Measurements from ENCODE around the gene LINC00237. TPM values are rescaled to one million over a fixed set of nuclear protein-coding genes. Genes with fewer than 3 reads are reported as not detected.

The LINC00237 gene
- total and polyA plus RNA-seq, 9 of the 15 experiments (the other 6 are each of a cell fraction or from before 2014, with no cell fraction given), result not detected

DNA sequence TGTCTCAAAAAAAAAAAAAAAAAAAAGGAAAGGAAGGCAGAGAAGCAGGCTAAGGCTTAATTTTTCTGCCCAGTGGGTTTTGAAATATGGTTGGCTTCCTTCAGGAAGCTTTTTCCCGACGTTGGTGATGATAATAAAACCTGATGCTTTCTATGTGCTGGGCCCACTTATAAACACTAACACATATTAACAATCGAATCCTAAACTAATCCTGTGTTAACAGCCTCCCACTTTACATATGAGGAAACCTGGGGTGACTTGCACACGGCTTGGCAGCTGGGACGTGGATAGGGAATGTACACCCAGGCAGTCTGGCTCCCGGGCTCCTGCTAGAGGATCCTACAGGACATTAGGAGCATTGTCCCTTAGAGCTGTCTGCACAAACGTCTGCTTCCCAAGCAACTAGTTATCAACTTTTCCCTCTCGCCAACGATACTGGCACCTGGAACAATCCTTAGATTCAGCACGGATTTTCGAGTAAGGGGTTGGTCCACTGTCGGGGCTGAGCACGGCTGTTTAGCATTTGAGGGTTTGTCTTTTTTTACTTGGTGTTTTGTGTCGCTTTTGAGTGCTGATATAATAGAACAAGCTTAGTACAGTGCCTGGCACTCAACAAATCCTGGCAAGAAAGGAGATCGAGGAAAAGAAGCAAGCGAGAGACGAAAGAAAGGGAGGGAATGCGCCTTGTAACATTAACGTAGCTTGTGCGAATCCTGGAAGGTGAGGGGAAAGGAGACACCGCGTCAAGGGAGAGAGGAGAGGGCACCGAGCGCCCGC, 19.1 kb upstream of the LINC00237 start:
- FAIRE-seq, result peak; percentile 75
- in situ Hi-C loops (cut with MboI), result no loop called here
- peak in 1 of 4 experiments; percentile 34 for DNase-seq (ENCODE audit: extremely low read depth in 1 of 4, low spot score in 3 of 4)
- TF ChIP-seq, protein P1, sequence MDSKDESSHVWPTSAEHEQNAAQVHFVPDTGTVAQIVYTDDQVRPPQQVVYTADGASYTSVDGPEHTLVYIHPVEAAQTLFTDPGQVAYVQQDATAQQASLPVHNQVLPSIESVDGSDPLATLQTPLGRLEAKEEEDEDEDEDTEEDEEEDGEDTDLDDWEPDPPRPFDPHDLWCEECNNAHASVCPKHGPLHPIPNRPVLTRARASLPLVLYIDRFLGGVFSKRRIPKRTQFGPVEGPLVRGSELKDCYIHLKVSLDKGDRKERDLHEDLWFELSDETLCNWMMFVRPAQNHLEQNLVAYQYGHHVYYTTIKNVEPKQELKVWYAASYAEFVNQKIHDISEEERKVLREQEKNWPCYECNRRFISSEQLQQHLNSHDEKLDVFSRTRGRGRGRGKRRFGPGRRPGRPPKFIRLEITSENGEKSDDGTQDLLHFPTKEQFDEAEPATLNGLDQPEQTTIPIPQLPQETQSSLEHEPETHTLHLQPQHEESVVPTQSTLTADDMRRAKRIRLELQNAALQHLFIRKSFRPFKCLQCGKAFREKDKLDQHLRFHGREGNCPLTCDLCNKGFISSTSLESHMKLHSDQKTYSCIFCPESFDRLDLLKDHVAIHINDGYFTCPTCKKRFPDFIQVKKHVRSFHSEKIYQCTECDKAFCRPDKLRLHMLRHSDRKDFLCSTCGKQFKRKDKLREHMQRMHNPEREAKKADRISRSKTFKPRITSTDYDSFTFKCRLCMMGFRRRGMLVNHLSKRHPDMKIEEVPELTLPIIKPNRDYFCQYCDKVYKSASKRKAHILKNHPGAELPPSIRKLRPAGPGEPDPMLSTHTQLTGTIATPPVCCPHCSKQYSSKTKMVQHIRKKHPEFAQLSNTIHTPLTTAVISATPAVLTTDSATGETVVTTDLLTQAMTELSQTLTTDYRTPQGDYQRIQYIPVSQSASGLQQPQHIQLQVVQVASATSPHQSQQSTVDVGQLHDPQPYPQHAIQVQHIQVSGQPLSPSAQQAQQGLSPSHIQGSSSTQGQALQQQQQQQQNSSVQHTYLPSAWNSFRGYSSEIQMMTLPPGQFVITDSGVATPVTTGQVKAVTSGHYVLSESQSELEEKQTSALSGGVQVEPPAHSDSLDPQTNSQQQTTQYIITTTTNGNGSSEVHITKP (IDR thresholded peaks at IDR 0.05; ENCODE audit: partially characterized antibody), result peak; percentile 71
- TF ChIP-seq RNF2 (IDR thresholded peaks at IDR 0.05) (no peak), KAT8 (IDR thresholded peaks at IDR 0.05; ENCODE audit: low read depth) (no peak), ZNF830 (CRISPR knock-in tag; IDR thresholded peaks at IDR 0.05) (no peak), CTBP1 (IDR thresholded peaks at IDR 0.05; ENCODE audit: borderline replicate concordance) (no peak), TAF9B (IDR thresholded peaks at IDR 0.05; ENCODE audit: partially characterized antibody) (no peak), ZBTB7A (IDR thresholded peaks at IDR 0.05; ENCODE audit: borderline replicate concordance, control insufficient read depth, low read depth, low read length) (no peak), SPI1 (IDR thresholded peaks at IDR 0.05; ENCODE audit: borderline replicate concordance, low read depth, low read length) (no peak), TBP (optimal IDR thresholded peaks at IDR 0.05; ENCODE audit: low read depth, low read length) (peak; percentile 43), U2AF1 (optimal IDR thresholded peaks at IDR 0.05; ENCODE audit: low read depth, low read length) (no peak), L3MBTL2 (IDR thresholded peaks at IDR 0.05) (peak; percentile 13; the same call in 1 of the 2 replicates), RFX5 (IDR thresholded peaks at IDR 0.05; ENCODE audit: low read depth, low read length) (no peak), BDP1 (IDR thresholded peaks at IDR 0.05; ENCODE audit: insufficient read depth, insufficient read length) (no peak)
- TF ChIP-seq, protein P2, sequence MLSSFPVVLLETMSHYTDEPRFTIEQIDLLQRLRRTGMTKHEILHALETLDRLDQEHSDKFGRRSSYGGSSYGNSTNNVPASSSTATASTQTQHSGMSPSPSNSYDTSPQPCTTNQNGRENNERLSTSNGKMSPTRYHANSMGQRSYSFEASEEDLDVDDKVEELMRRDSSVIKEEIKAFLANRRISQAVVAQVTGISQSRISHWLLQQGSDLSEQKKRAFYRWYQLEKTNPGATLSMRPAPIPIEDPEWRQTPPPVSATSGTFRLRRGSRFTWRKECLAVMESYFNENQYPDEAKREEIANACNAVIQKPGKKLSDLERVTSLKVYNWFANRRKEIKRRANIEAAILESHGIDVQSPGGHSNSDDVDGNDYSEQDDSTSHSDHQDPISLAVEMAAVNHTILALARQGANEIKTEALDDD (IDR thresholded peaks at IDR 0.05), result peak; percentile 41; the same call in 1 of the 2 replicates
- TF ChIP-seq, protein P3, sequence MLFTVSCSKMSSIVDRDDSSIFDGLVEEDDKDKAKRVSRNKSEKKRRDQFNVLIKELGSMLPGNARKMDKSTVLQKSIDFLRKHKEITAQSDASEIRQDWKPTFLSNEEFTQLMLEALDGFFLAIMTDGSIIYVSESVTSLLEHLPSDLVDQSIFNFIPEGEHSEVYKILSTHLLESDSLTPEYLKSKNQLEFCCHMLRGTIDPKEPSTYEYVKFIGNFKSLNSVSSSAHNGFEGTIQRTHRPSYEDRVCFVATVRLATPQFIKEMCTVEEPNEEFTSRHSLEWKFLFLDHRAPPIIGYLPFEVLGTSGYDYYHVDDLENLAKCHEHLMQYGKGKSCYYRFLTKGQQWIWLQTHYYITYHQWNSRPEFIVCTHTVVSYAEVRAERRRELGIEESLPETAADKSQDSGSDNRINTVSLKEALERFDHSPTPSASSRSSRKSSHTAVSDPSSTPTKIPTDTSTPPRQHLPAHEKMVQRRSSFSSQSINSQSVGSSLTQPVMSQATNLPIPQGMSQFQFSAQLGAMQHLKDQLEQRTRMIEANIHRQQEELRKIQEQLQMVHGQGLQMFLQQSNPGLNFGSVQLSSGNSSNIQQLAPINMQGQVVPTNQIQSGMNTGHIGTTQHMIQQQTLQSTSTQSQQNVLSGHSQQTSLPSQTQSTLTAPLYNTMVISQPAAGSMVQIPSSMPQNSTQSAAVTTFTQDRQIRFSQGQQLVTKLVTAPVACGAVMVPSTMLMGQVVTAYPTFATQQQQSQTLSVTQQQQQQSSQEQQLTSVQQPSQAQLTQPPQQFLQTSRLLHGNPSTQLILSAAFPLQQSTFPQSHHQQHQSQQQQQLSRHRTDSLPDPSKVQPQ (CRISPR knock-in tag; IDR thresholded peaks at IDR 0.05; ENCODE audit: borderline replicate concordance), result no peak

More for the DNA sequence above, 19.1 kb upstream of the LINC00237 start:
- H3K9me1 ChIP-seq (ENCODE audit: control insufficient read depth, insufficient read depth, low read length), result no peaks in the 10 kb centered on the region
- peak overlapping the region; percentile 84 for H3K4me2 ChIP-seq (ENCODE audit: insufficient read depth, low read length)
- intact Hi-C loops (cut with micrococcal nuclease), result loop anchor here (10.0 kb wide), 1 partner anchor 260 kb away; no protein-coding TSS in a partner anchor
- no peaks in the 10 kb centered on the region for H3K9me3 ChIP-seq (replicated peaks; ENCODE audit: control insufficient read depth, insufficient read depth, low read depth, low read length)
- POLR2A ChIA-PET, result interaction anchor here (1.1 kb wide), 1 partner anchor 26 kb away, joined by 3 read pairs; no protein-coding TSS in a partner anchor
- peak overlapping the region; percentile 58 to 85; a peak in 3 of 4 replicates for H3K9ac ChIP-seq (ENCODE audit: insufficient read depth in 1 of 2, low read depth in 2 of 2, low read length in 2 of 2)
- ATAC-seq, result peak; percentile 6
- H3K27ac ChIP-seq (ENCODE audit: extremely low read depth, low read depth, low read length), result peak overlapping the region; percentile 58
- CTCF ChIA-PET (ENCODE audit: low intra/inter-chr PET ratio), result interaction anchor here (0.8 kb wide), 1 partner anchor 77 kb away, joined by 3 read pairs; no protein-coding TSS in a partner anchor
- H3K4me1 ChIP-seq (replicated peaks in 1 of 2; ENCODE audit: control insufficient read depth in 2 of 2, insufficient read depth in 2 of 2, low read length in 2 of 2), result peaks cover 5 to 14% of the 10 kb centered on the region in 2 experiments; a peak in 3 of 5 replicates
- 10% methylated on average over 16 of the region's 25 CpGs for WGBS (ENCODE audit: insufficient coverage, low coverage, missing lambda C conversion rate)
- no TSS peak for BruUV-seq (replicated peaks)
- peak overlapping the region; percentile 91 for H3K4me3 ChIP-seq
- no peaks in the 10 kb centered on the region for H3K27me3 ChIP-seq (ENCODE audit: control insufficient read depth in 2 of 2, insufficient read depth in 2 of 2, low read length in 2 of 2)
- H3K79me2 ChIP-seq (ENCODE audit: control insufficient read depth, insufficient read depth, low read length), result peaks cover 18% of the 10 kb centered on the region
- peak overlapping the region; percentile 98 for H2AFZ ChIP-seq (ENCODE audit: low read depth, low read length)
- no peaks in the 10 kb centered on the region for H3K36me3 ChIP-seq (ENCODE audit: control insufficient read depth, insufficient read depth, low read length)
- H4K20me1 ChIP-seq (replicated peaks; ENCODE audit: control insufficient read depth, insufficient read depth, low read length), result no peaks in the 10 kb centered on the region
